NCI-H146 treated with DMSO at 0.1 percent for 48 hours (cell line): Measurements from ENCODE around the gene CALML6.
"Not testable (repeated sequence)": the region's sequence is repeated elsewhere in the genome, so short reads cannot be mapped to it uniquely, and the experiment has no call there.

Source experiments
- DNase-seq: peaks from one replicate; lab custom pipeline; 2025; ENCODE audit not compliant: unreplicated experiment; lab: John Stamatoyannopoulos, UW

Gene CALML6, protein sequence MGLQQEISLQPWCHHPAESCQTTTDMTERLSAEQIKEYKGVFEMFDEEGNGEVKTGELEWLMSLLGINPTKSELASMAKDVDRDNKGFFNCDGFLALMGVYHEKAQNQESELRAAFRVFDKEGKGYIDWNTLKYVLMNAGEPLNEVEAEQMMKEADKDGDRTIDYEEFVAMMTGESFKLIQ

DNA sequence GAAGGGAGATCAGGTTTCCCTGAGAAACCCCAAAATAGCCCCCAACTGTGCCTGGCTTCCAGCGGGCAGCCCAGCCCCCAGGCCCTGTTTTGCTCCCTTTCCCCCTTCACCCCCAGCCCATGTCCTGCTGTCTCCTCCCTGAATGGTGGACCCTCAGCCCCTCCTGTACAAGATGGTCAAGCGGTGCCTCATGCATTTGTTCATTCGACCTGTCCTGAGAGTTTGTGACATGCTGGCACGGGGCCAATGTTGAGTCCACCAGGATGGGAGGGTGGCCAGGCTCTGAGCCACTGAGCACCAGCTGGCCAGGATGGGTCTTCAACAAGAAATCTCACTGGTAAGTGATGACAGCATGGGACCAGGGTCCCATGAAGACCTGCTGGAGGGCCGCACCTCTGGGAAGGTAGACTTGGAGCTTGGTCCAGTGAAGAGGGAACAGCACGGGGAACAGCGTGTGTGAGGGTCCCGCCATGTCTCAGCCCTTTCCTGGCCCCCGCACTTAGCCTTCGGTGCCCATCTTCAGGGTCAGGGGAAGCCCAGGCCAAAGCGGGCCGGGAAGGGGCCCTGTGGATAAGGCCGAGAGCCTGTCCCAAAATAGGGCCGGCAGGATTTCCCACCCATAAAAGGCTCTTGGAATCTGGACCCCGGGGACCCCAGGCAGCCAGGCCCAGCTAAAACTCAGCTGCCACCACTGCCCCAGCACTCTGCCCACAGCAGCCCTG lies at the start of gene CALML6:
Gene CALML6, plus strand, starts transcription at position 290 of the 722 bp plus-strand sequence. Its CDS starts 21 bp downstream, at position 311.
- DNase-seq: no peak

DNA sequence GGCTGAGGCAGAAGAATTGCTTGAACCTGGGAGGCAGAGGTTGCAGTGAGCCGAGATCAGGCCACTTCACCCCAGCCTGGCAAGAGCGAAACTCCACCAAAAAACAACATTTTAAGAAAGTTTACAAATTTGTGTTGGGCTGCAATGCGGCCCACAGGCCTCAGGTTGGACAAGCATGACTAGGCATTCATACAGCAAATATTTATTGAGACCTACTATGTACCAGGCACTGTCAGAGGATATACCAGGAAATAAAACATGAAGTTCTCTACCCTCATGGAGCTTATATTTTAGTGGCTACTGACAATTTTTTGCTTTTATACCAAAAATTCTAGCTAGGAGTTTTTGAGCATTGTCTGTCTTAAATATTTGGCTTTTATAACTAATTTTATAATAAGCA lies 47.9 kb upstream of the CALML6 start:
- DNase-seq: no peak

DNA sequence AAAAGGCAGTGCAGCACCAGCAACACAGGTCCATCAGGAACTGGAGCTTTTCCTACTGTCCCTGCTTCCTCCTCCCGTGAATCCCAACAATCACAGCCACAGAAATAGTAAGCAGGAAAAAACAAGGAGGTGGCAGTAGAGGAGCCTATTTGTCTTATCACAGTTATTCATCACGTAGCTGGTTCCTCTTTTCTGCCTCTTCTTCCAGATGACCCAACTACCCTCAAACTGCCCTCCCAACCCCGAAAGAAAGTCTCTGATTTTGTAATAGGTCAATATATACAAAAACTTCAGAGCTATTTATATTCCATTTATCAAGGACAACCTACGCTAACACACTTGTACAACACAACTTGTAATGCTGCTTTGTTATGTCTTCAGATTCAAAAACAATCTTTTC lies 45.6 kb upstream of the CALML6 start:
- no peak for DNase-seq

DNA sequence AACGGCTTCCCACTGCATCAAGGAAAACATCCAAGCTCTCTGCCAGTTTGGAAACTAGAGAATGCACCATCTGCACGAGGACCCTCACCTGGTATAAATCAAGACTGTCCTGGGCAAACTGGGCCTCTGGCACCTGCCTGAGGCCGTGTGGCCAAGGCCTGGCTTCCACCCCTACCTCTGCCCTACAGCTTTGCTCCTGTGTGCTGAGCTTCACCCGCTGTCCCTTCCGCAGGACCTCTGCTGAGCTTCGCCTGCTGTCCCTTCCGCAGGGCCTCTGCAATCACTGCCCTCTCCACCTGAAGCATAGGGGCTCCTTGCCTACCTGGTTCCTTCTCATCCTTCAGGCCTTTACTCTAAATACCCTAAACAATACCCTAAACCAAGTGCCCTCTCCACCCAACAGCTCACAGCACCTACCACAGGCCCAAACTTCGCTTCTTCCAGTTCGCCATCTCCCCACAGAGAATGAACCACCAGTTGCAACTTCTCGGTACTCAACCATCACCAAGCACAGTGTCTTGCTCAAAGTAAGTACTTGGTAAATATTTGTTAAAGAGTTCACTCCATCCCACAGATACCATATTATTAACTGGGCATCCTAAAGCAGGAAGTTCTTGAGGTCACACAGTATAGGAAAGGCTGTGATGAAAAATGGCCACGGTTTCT lies 42.6 kb upstream of the CALML6 start:
- no peak for DNase-seq

DNA sequence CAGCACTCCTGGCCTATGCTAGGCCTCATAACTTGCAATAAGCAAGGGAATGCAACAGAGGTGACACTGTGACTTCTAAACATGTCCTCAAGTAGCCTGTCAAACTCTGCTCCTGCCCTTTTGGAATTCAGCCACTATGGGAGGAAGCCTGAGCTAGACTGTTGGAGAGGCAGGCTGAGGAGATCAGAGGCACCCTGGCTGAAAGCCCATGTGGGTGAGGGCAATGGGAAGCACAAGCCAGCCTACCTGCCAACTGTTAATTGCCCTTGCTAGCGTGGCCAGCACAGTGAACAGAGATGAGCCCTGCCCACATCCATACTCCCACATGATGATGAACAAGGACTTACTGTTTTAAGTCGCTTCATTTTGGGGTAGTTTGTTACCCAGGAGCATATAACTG lies 41.9 kb upstream of the CALML6 start:
- no peak for DNase-seq

DNA sequence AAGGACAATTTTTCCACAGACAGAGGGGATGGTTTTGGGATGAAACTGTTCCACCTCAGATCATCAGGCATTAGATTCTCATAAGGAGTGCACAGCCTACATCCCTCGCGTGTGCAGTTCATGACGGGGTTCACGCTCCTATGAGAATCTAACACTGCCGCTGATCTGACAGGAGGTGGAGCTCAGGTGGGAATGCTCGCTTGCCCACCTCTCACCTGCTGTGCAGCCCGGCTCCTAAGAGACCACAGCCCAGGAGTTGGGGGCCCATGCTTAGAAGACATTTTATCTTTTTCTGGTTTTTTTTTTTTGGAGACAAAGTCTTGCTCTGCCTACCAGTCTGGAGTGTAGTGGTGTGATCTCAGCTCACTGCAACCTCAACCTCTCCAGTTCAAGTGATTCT lies 40.2 kb upstream of the CALML6 start:
- no peak for DNase-seq

DNA sequence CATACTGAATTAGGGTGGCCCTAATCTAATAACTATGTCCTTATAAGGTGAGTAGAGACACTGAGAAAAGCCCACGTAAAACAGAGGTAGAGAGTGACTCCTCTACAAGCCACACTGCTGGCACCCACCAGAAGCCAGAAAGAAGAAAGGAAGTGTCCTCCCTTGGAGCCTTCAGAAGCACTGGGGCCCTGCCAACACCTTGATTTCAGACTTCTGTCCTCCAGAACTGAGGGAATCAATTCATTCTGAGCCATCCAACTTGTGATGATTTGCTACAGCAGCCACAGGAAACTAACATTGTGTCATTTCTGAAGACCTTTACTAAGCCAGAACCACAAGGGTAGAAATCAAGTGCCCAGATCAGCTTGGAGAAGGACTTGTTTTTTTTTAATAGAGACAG lies 39.1 kb upstream of the CALML6 start:
- DNase-seq: no peak

DNA sequence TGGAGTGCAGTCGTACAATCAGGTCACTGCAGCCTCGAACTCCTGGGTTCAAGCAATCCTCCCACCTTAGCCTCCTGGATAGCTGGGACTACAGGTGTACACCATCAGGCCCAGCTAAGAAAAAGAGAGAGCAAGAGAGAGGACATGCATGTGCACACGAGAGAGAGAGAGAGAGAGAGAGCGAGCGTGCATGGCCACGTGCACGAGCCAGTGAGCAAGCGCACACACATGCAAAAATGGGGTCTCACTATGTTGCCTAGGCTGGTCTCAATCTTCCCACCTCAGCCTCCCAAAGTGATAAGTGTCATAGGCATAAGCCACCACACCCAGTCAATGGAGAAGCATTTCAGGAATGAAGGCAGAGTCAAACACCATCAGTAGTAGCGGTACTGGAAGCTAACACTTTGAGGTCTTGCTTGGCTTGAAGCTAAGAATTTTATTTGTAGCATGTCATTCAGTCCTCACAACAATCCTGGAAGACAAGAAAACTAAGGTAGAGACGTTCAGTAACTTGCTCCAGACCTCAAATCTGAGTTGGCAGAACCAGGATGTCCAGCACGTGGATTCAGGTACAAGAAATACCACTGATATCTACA lies 38.6 kb upstream of the CALML6 start:
- DNase-seq: no peak

DNA sequence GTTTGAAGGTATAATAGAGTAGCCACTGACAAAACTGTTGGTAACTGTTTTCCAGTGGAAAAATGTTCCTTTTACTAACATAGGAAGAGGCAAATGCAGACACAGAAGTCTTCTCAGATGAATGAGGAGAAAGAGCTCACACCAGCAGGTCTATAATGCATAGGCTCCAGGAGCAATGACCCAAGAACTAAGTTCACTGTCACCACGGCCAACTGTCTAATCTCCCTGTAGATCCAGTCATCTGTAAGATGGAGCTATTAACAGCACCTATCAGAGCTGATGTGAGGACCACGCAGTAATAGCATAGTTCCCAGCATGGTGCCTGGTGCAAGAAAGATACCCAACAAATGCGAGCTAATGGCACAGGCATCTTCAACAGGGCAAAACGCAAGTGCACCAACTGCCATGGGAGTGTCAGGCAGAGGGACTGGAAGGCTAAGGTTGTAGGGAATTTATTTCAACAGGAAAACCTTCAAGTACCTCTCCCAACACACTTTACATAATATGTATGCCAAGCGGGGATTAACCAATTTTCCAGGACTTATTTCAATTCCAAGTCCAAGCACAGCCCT lies 37.1 kb upstream of the CALML6 start:
- DNase-seq: no peak

DNA sequence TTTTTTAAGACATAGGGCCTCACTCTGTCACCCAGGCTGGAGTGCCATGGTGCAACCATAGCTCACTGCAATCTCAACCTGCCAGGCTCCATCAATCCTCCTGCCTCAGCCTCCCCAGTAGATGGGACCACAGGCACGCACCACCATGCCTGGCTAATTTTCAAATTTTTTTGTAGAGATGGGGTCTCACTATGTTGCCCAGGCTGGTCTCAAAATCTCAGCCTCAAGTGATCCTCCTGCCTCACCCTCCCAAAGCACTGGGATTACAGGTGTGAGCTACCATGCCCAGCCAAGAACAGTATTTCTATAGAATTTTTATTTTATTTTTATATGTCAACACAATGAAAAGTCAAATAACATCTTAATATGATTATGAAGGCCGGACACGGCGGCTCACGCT lies 35.1 kb upstream of the CALML6 start:
- DNase-seq: no peak

DNA sequence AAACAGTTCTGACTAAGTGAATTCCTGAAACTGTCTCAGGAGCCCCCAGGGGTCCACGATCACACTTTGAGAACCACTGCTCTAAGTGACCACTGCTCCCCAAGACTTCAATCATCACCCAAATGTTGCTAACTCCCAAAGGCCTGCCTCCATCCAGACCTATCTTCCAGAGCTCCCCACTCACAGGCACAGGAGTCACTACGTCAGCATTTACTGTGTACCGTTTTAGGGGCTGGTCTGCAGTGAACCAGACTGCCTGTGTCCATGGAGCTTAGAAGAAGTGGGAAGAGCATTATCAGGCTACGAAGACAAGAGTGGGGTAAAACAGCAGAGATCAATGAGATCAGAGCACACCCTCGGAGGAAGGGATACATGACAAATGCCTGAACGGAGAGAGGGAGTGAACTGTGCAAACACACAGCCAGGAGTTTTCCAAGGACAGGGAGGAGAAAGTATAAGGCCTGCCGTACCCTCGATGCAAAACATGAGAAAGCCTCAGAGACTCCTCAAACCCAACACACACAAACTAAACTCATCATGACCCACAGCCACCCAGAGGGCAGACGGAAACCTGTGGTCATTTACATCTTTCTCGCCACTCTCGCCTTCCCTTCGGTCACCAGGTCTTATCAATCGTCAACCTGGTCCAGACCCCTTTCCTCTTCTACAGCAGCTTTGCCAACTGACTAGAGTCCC lies 34.3 kb upstream of the CALML6 start:
- DNase-seq: no peak

DNA sequence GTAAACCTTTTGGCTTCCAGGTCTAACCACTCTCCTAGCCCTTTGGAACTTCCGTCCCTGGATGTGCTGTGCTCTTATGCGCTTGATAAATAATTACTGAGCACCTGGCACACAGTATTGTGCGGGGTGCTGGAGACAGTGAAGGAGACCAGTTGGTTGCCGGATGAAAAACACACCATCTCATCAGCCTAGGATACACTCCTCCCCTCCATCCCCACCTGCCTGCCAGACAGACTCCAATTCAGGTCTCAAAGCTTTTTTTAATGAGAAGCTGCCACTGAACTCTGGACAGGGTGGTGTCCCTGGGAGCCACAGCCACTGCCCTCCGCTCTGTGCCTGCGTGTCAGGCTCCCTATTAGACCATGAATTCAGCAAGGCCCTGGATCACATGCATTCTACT lies 33.3 kb upstream of the CALML6 start:
- no peak for DNase-seq

DNA sequence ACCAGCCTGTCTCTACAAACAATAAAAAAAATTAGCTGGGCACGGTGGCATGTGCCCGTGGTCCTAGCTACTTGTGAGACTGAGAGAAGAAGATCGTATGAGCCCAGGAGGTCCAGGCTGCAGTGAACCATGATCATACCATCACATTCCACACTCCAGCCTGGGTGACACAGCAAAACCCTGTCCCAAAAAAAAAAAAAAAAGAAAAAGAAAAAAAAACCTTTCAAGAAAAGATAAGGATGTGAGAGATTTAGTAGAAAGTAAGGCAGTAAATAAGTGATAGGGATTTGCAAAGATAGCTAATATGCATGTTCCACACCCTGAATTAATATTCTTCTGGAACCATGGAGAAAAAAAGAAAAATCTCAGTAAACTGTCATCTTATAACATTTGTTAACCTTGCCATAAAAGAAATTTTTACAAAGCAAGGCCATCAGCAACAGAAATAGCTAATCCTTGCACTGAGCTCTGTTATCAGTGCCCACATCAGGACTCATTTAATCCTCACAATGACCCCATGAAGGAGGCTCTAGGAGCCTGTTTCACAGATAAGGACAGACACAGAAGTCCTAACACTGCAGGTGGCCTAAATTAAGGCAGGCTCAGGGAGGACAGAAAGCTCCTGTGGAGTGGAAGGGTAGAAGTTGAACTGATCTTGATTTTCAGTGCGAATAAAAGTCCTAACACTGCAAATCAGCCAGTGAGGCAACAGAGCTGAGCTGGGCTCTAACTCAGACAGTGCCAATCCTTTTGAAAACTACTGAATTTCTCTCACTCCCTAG lies 31.8 kb upstream of the CALML6 start:
- DNase-seq: no peak

DNA sequence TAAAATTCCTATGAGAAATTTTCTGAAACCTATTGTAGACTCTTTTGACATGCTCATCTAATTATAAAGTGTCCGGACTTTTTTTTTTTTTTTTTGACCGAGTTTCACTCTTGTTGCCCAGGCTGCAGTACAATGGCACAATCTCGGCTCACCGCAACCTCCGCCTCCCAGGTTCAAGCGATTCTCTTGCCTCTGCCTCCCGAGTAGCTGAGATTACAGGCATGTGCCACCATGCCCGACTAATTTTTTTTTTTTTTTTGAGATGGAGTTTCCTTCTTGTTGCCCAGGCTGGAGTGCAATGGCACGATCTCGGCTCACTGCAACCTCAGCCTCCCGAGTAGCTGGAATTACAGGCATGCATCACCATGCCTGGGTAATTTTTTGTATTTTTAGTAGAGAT lies 31.2 kb upstream of the CALML6 start:
- DNase-seq: not testable (repeated sequence)

DNA sequence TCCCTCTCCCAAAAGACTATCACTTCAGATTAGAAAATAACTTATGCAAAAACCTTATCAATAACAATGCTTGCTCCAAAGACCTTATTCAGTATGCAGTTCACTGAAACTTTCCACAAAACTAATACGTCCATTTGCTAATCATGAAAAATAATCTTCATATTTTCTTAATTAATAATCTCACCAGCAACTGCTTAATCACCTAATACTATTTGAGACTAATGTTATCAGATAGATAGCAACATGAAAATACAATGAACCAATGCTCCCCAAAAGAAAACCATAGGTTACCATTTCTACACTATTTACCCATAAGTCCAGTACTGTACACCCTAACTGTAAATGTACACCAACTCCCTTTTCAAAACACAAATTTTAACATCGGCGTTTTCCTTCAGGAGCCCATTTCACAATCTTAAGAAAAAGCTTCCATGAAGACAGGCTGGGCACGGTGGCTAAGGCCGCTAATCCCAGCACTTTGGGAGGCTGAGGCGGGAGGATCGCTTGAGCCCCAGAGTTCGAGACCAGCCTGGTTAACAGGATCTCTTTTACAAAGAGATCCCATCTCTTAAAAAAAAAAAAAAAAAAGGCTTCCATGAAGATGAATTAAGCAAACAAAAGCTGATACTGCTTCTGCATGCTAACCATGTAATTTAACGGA lies 25.8 kb upstream of the CALML6 start:
- no peak for DNase-seq

DNA sequence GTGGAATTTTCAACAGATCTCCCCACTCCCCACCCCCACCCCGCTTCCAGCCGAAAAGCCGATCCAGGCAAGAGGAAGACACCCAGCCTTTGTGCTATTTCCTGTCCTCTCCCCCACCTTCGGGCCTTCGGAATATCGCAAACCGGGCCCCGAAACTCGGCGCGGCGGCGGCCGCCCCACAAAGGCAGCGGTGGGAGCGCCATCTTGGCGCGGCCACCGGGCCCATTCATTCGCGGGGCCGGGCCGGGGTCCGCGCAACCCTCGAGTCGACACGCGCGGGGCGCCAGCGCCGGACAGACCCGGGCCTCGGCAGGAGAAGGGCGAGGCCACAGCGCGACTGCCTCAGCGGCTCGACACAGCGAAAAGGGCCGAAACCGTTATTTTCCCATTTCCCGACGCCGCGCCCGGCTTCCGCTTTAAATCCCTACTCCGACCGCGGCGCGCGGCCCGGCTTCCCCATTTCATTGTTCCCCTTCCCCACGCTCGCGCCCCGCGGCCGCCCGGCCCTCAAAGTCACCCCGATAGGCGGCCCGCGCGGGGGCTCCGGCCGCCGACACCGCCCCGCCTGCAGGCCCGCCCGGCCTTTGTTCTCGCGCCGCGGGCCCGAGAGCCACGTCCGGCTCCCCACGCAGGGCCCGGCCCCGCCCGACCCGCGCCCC lies 25.1 kb upstream of the CALML6 start:
- DNase-seq: no peak

DNA sequence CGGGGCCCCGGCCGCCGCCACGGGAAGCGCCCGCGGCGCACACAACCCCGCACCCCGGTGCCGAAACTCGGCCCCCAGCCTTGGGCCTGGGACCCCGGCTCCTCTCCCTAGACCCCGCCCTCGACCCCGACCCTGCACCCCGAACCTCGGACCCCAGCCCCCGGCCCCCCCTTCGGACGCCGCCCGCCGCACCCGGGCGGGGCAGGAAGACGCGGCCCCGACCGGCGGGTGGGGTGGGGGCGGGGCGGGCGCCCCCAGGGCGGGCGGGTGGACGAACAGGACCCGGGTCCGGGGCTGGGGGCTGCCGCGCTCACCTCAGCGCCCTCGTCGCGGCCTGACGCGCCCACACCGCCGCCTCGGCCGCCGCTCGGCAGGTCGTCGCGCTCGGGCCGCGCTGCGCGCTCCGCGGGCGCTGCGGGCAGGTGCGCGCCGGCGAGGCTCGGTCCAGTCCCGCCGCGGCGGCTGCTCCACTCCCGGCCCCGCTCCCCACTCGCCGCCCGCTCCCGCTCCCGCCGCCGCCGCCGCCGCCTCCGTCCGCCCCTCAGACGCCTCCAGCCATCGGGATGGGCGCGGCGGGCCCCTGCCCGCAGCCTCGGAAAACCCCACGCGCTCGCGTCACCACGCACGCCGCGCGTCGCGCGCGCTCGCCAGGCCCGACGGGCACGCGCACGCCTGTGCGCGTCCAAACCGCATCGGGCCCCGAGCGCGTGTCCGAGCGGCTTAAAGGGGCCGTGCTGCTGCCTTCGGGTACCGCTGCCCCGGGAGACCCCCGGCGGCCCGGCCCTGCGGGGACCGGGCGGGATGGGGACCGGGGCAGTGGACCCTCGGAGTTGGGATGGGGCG lies 24.3 kb upstream of the CALML6 start, which contains the start of gene GNB1:
Gene GNB1, minus strand, starts transcription at position 582 of the 843 bp plus-strand sequence. CDS start 65,634 bp downstream, outside the sequence.
- peak; percentile 22 for DNase-seq
